Natural killer cell treated with Interleukin-12 subunit alpha and Interleukin-12 subunit beta and Interleukin-15 and Interleukin-18, amount 100 ng/mL, for 72 hours (primary cell): ENCODE measurements around the gene ARF3. TPM values are rescaled to one million over a fixed set of nuclear protein-coding genes. Genes with fewer than 3 reads are reported as not detected.

ENCODE experiments used
- ATAC-seq, 2 donors: fragments of 150-1000 bp; cut with Tn5 transposase in 1 of 2; sonication (Bioruptor Pico), chemical (Tn5 transposase) in 1 of 2; 2 replicates each; pipeline ENCODE4 v1.10.0; 2021
- DNase-seq: peaks from one replicate; pipeline ENCODE4 v3.0.0; 2022; ENCODE audit warnings: low spot score
- H3K27ac Mint-ChIP-seq, 2 donors: 1 replicate in 1 of 2; 2 replicates in 1 of 2; pipeline ENCODE4 v1.8.0; 2022; ENCODE audit warnings: mixed read lengths in 2 of 2, mild to moderate bottlenecking in 1 of 2, moderate library complexity in 1 of 2
- H3K27me3 Mint-ChIP-seq, 2 donors: 1 replicate in 1 of 2; 2 replicates in 1 of 2; pipeline ENCODE4 v1.8.0; 2022; ENCODE audit warnings: mixed read lengths in 2 of 2
- H3K36me3 Mint-ChIP-seq: one replicate; pipeline ENCODE4 v1.8.0; 2022; ENCODE audit warnings: mixed read lengths
- H3K4me1 Mint-ChIP-seq, 2 donors: 1 replicate in 1 of 2; 2 replicates in 1 of 2; pipeline ENCODE4 v1.8.0; 2022; ENCODE audit warnings: low read depth in 2 of 2, mixed read lengths in 2 of 2, mild to moderate bottlenecking in 1 of 2
- H3K4me3 Mint-ChIP-seq: one replicate; pipeline ENCODE4 v1.8.0; 2022; ENCODE audit warnings: mixed read lengths
- H3K9me3 Mint-ChIP-seq: 2 replicates; pipeline ENCODE4 v1.8.0; 2022; ENCODE audit warnings: mixed read lengths
- total RNA-seq, 2 donors: library from RNA; stranded (reverse); gene quantifications; one replicate each; pipeline ENCODE4 v1.2.3, GENCODE V29; 2022

ARF3 gene
- total RNA-seq: 100 to 1,000 TPM; 125 to 156 TPM

- H3K27me3 Mint-ChIP-seq: peaks cover 0 to 4% of the 10 kb centered on the region in 2 donors
- H3K36me3 Mint-ChIP-seq: no peaks in the 10 kb centered on the region
- H3K4me1 Mint-ChIP-seq: peaks cover 43 to 46% of the 10 kb centered on the region in 2 donors
- H3K9me3 Mint-ChIP-seq: no peaks in the 10 kb centered on the region
- H3K4me3 Mint-ChIP-seq: peak within 1 kb of the TSS; percentile 97
- peak; percentile 95 for DNase-seq
- peak within 1 kb of the TSS; percentile 83 to 89 for H3K27ac Mint-ChIP-seq
- ATAC-seq: peak; percentile 97 to 99
Observed at GRCh38 chr12:48957141-48958048, at the start of gene ARF3. Gene ARF3, minus strand, starts transcription at chr12:48957487. Its CDS starts 16,392 bp downstream, at chr12:48941095.

- no peak overlapping the region for H3K27ac Mint-ChIP-seq
- H3K27me3 Mint-ChIP-seq: peaks cover 30 to 31% of the 10 kb centered on the region in 2 donors
- H3K36me3 Mint-ChIP-seq: peaks cover 31% of the 10 kb centered on the region
- ATAC-seq (no peak), DNase-seq (no peak)
- H3K9me3 Mint-ChIP-seq: no peaks in the 10 kb centered on the region
- H3K4me1 Mint-ChIP-seq: peaks cover 34 to 39% of the 10 kb centered on the region in 2 donors
- no peak overlapping the region for H3K4me3 Mint-ChIP-seq
Observed at GRCh38 chr12:49000346-49000745, 43.1 kb upstream of the ARF3 start.

DNA sequence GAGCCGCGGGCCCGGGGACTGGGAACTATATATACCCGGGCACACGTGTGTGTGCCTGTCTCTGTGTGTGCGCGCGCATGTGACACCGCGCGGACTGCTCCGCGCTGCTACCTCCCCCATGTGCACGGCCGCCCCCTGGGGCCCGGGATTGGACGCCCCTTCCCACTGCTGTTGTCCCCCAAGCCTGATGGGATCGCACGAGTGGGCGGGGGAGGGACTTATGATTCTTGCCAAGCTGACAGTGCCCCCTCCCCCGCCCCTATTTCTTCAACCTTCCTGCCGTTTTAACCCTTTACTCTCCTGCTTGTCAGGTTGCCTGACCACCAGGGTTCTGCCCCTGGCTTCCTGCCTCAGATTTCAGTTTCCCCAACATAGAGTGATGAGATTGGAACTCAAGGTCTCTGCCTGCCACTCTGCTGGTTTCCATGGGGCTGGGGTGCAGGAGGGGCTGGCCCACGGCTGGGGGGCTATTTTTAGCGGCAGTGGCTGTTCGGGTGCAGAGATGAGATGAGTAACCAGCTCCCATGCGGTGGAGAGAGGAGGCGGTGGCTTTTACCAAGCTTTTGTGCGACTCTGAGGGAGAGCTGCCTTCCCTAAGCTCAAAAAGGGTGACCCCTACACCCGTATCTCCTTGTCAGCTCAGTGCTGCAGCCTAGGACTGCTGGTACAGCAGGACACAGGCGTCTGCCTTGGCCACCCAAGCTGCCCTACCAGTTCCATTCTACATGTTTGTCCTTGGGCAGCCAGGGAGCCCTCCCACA, 42.3 kb upstream of the ARF3 start, which contains the start of gene DDN:
Gene DDN (minus strand): TSS at position 5 of the 761 bp plus-strand sequence. CDS start 88 bp downstream, outside the sequence.
- Mint-ChIP-seq H3K4me3 (peak within 1 kb of the TSS; percentile 79), H3K9me3 (no peaks in the 10 kb centered on the region), H3K4me1 (peaks cover 37 to 43% of the 10 kb centered on the region in 2 donors), H3K36me3 (peaks cover 23% of the 10 kb centered on the region), H3K27me3 (peaks cover 37% of the 10 kb centered on the region in 2 donors), H3K27ac (peak within 1 kb of the TSS in 1 of 2 donors; percentile 34)
- ATAC-seq (peak; percentile 31 to 71), DNase-seq (no peak)

- no peak for DNase-seq
- Mint-ChIP-seq H3K9me3 (no peaks in the 10 kb centered on the region), H3K4me1 (peaks cover 37 to 44% of the 10 kb centered on the region in 2 donors), H3K36me3 (peaks cover 18% of the 10 kb centered on the region), H3K4me3 (peak overlapping the region; percentile 71), H3K27ac (no peak overlapping the region), H3K27me3 (peaks cover 41% of the 10 kb centered on the region in 2 donors)
- ATAC-seq: peak; percentile 13 to 22
Observed at GRCh38 chr12:48998497-48999353, 41.4 kb upstream of the ARF3 start.

DNA sequence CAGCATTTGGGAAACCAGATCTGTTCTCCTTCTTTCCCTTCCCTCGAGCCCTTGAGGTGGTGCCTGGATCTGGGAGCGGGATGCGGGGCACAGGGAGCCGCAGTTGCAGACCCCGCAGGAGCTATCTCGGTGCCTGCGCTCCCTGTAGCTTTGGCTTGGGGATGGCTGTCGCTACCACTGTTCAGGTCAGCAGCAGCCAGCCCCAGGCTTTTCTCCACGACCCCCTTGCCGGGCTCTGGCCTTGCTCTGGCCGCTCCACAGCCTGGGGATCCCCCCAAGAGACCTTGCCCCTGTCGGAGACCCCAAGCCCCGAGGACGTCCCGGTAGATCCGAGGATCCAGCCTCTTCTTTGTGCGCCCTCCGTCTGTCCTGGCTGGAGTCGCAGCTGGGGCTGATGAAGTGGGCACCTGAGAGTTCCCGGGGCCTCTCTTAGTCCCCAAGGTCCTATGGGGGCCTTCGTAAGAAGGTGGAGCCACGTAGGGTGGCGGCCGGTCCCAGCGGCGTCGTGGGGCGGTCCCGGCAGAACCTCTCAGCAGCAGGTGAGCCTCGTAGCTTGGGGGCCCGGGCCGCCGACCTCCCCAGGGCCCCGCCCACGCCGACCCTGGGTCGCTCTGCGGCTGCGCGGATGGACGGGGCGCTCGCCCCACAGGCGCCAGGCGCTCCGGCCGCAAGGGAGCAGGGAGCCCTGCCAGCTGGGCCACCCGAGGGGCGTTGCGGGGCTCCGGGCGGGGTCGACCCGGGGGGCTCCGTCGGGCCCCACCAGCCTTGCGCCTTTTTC, 40.6 kb upstream of the ARF3 start:
- peak overlapping the region; percentile 56 for H3K4me3 Mint-ChIP-seq
- H3K4me1 Mint-ChIP-seq: peaks cover 37 to 46% of the 10 kb centered on the region in 2 donors
- H3K27ac Mint-ChIP-seq: no peak overlapping the region
- H3K36me3 Mint-ChIP-seq: peaks cover 17% of the 10 kb centered on the region
- H3K27me3 Mint-ChIP-seq: peaks cover 43 to 45% of the 10 kb centered on the region in 2 donors
- no peaks in the 10 kb centered on the region for H3K9me3 Mint-ChIP-seq
- ATAC-seq (peak; percentile 46 to 66), DNase-seq (no peak)

DNA sequence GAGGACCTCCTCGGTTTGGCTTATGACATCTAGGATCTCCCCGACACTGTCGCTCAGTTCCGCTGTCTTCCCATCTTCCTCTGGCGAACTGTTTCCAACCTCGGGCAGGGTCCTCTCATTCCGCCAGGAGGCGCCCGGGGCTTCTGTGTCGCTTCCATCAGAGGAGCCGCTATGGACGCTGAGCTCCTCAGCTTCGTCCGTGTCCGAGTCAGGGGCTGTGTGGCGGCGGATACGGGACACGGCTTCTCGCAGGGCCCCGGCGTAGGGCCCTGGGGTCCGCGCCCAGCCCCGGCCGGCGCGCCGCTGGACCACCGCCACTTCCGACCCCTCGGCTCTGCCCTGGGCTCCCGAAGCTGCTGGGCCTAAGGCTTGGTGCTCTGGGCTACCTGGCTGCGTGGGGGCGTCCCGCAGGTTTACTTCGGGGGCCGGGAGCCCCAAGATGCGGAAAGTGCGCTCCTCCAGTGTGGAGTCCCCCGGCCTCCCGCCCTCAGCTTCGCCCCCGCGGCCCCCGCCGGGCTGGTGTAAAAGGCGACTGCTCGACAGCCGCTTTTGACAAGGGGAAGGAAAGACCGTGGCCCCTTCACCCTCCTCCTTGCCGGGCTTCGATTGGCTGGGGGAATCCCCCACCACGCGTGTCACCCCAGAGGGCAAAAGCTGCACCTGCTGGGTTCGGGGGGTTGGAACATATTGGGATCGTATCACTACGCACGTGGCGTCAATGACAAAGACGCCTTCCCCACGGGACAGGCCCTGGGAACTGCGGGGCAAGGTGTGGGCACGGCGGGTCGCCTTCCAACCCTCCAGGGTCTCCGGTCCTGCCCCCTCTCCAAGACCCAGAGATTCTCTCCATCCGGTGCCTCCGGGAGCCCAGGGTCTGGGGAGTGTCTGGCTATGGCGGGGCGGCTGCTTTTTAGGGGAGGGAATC, 39.8 kb upstream of the ARF3 start:
- H3K4me3 Mint-ChIP-seq: peak overlapping the region; percentile 56
- peaks cover 38 to 45% of the 10 kb centered on the region in 2 donors for H3K27me3 Mint-ChIP-seq
- H3K4me1 Mint-ChIP-seq: peaks cover 34 to 42% of the 10 kb centered on the region in 2 donors
- DNase-seq (peak; percentile 73), ATAC-seq (peak; percentile 41 to 61)
- H3K36me3 Mint-ChIP-seq: peaks cover 10% of the 10 kb centered on the region
- H3K9me3 Mint-ChIP-seq: no peaks in the 10 kb centered on the region
- H3K27ac Mint-ChIP-seq: no peak overlapping the region

- Mint-ChIP-seq H3K9me3 (no peaks in the 10 kb centered on the region), H3K36me3 (no peaks in the 10 kb centered on the region), H3K27me3 (peaks cover 37% of the 10 kb centered on the region in 2 donors), H3K27ac (no peak overlapping the region), H3K4me1 (peaks cover 30 to 36% of the 10 kb centered on the region in 2 donors), H3K4me3 (peak overlapping the region; percentile 26)
- peak in 1 of 2 donors; percentile 72 for ATAC-seq
- DNase-seq: peak; percentile 64
Observed at GRCh38 chr12:48995086-48995879, 38.0 kb upstream of the ARF3 start.

- Mint-ChIP-seq H3K27ac (no peak overlapping the region), H3K4me1 (peaks cover 21 to 27% of the 10 kb centered on the region in 2 donors), H3K27me3 (peaks cover 36 to 37% of the 10 kb centered on the region in 2 donors), H3K36me3 (no peaks in the 10 kb centered on the region), H3K9me3 (no peaks in the 10 kb centered on the region), H3K4me3 (no peak overlapping the region)
- DNase-seq (no peak), ATAC-seq (no peak)
Observed at GRCh38 chr12:48994224-48995085, 37.2 kb upstream of the ARF3 start.

- Mint-ChIP-seq H3K4me1 (peaks cover 19 to 27% of the 10 kb centered on the region in 2 donors), H3K9me3 (no peaks in the 10 kb centered on the region), H3K36me3 (no peaks in the 10 kb centered on the region), H3K27ac (no peak overlapping the region), H3K27me3 (peaks cover 40 to 41% of the 10 kb centered on the region in 2 donors), H3K4me3 (no peak overlapping the region)
- DNase-seq (no peak), ATAC-seq (no peak)
Observed at GRCh38 chr12:48993787-48994186, 36.5 kb upstream of the ARF3 start.

GRCh38 chr12:48991247-48992050, 34.2 kb upstream of the ARF3 start:
- no peak for DNase-seq
- H3K9me3 Mint-ChIP-seq: no peaks in the 10 kb centered on the region

More at GRCh38 chr12:48991247-48992050, 34.2 kb upstream of the ARF3 start:
- no peak overlapping the region for H3K4me3 Mint-ChIP-seq
- peaks cover 23 to 25% of the 10 kb centered on the region in 2 donors for H3K4me1 Mint-ChIP-seq
- no peaks in the 10 kb centered on the region for H3K36me3 Mint-ChIP-seq
- H3K27me3 Mint-ChIP-seq: peaks cover 38 to 52% of the 10 kb centered on the region in 2 donors
- no peak for ATAC-seq
- no peak overlapping the region for H3K27ac Mint-ChIP-seq
